MM.1S (cell line): ENCODE data around the gene RNF214.

Source experiments
- EZH2 ChIP-seq: fragments of 300-600 bp; sonication (generic); optimal IDR thresholded peaks from 2 replicates; pipeline ENCODE3; 2017; ENCODE audit warnings: low read depth, mild to moderate bottlenecking, antibody characterized with exemption, low read length, mixed read lengths
- EZH2phosphoT487 ChIP-seq: fragments of 300-600 bp; sonication (generic); IDR thresholded peaks from 2 replicates; pipeline ENCODE4 v1.6.1; 2018; ENCODE audit warnings: antibody characterized with exemption, low read length
- TF ChIP-seq, protein P1 (sequence below): fragments of 300-600 bp; sonication (generic); IDR thresholded peaks from 2 replicates; pipeline ENCODE4 v1.5.1; 2016; ENCODE audit warnings: antibody characterized with exemption, low read length, mixed read lengths

DNA sequence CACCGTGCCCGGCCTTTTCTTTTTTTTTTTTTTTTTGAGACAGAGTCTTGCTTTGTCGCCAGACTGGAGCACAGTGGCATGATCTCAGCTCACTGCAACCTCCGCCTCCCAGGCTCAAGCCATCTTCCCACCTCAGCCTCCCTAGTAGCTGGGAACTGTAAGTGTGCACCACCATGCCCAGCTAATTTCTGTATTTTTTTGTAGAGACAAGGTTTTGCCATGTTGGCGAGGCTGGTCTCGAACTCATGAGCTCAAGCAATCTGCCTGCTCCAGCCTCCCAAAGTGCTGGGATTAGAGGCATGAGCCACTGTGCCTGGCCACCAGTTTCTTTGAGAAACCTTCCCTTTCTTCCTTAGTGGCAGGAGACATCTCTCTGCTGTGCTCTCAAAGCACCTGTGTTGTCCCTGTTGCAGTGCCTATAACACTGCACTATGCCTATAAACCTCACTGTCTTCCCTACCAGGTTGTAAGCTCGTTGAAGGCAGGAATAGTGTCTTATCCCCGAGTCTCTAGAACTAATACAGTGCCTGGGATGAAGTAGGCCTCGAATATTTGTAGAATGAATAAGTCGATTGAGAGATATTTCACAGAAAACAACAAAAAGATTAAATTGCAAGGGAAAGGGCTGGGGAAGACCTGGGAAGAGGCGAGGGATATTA lies 19.6 kb upstream of the RNF214 start:
- TF ChIP-seq EZH2 (no peak), EZH2phosphoT487 (no peak)
- TF ChIP-seq, protein P1, sequence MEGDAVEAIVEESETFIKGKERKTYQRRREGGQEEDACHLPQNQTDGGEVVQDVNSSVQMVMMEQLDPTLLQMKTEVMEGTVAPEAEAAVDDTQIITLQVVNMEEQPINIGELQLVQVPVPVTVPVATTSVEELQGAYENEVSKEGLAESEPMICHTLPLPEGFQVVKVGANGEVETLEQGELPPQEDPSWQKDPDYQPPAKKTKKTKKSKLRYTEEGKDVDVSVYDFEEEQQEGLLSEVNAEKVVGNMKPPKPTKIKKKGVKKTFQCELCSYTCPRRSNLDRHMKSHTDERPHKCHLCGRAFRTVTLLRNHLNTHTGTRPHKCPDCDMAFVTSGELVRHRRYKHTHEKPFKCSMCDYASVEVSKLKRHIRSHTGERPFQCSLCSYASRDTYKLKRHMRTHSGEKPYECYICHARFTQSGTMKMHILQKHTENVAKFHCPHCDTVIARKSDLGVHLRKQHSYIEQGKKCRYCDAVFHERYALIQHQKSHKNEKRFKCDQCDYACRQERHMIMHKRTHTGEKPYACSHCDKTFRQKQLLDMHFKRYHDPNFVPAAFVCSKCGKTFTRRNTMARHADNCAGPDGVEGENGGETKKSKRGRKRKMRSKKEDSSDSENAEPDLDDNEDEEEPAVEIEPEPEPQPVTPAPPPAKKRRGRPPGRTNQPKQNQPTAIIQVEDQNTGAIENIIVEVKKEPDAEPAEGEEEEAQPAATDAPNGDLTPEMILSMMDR: no peak
